CD4-positive, CD25-positive, alpha-beta regulatory T cell (primary cell): ENCODE data around the gene UTF1. TPM values are rescaled to one million over a fixed set of nuclear protein-coding genes. Genes with fewer than 3 reads are reported as not detected.
"Not testable (repeated sequence)": the region's sequence is repeated elsewhere in the genome, so short reads cannot be mapped to it uniquely, and the experiment has no call there.

ENCODE experiments used
- ATAC-seq, 2 donors: fragments of 150-1000 bp; cut with Tn5 transposase; one replicate each; pipeline ENCODE4 v1.10.0; 2021; ENCODE audit warnings: low read depth in 2 of 2, moderate number of reproducible peaks in 2 of 2, moderate library complexity in 1 of 2
- DNase-seq, 3 donors: peaks; one replicate each; pipeline versions ENCODE4 v3.0.0 to v3.0.0-alpha.2; 2012 to 2022; ENCODE audit warnings: mixed read lengths in 1 of 3
- H3K27ac ChIP-seq: one replicate; pipeline ENCODE4 v1.7.0; 2013; ENCODE audit warnings: mild to moderate bottlenecking, low read length; ENCODE audit not compliant: insufficient read depth, poor library complexity, severe bottlenecking
- H3K27me3 ChIP-seq: one replicate; pipeline ENCODE4 v1.7.0; 2013; ENCODE audit warnings: low read length; ENCODE audit not compliant: control insufficient read depth, insufficient read depth
- H3K36me3 ChIP-seq: one replicate; pipeline ENCODE4 v1.7.0; 2013; ENCODE audit warnings: mild to moderate bottlenecking, low read length, moderate library complexity; ENCODE audit not compliant: control insufficient read depth, insufficient read depth
- H3K4me1 ChIP-seq: 2 replicates; pipeline ENCODE4 v1.7.0; 2013; ENCODE audit warnings: mild to moderate bottlenecking, low read length; ENCODE audit not compliant: insufficient read depth, control insufficient read depth, poor library complexity, severe bottlenecking
- H3K4me3 ChIP-seq: one replicate; pipeline ENCODE4 v1.7.0; 2013; ENCODE audit warnings: low read depth, mild to moderate bottlenecking, low read length, moderate library complexity
- H3K9me3 ChIP-seq, 2 experiments: 1 replicate in 1 of 2; 2 replicates in 1 of 2; pipeline ENCODE4 v1.7.0; 2013; ENCODE audit warnings: low read length in 2 of 2, mild to moderate bottlenecking in 1 of 2, moderate library complexity in 1 of 2; ENCODE audit not compliant: control insufficient read depth in 2 of 2
- H3K27ac Mint-ChIP-seq, 3 donors: one replicate each; pipeline ENCODE4 v1.8.0; 2020 to 2022; ENCODE audit warnings: mild to moderate bottlenecking in 3 of 3, mixed read lengths in 3 of 3, moderate library complexity in 2 of 3
- H3K27me3 Mint-ChIP-seq: one replicate; pipeline ENCODE4 v1.8.0; 2022; ENCODE audit warnings: mild to moderate bottlenecking, mixed read lengths
- H3K36me3 Mint-ChIP-seq: one replicate; pipeline ENCODE4 v1.8.0; 2020; ENCODE audit warnings: mixed read lengths
- H3K4me1 Mint-ChIP-seq, 4 donors: one replicate each; pipeline ENCODE4 v1.8.0; 2020 to 2022; ENCODE audit warnings: mixed read lengths in 4 of 4, mild to moderate bottlenecking in 1 of 4
- H3K4me3 Mint-ChIP-seq, 4 donors: one replicate each; pipeline ENCODE4 v1.8.0; 2020 to 2022; ENCODE audit warnings: mild to moderate bottlenecking in 4 of 4, mixed read lengths in 4 of 4, moderate library complexity in 3 of 4
- H3K9me3 Mint-ChIP-seq, 7 donors: one replicate each; pipeline ENCODE4 v1.8.0; 2020 to 2022; ENCODE audit warnings: mixed read lengths in 7 of 7, mild to moderate bottlenecking in 3 of 7, moderate library complexity in 2 of 7
- polyA plus RNA-seq, 4 donors: library from polyadenylated mRNA; unstranded; fragments of 300-500 nt; fragmentation: Illumina TruSeq; gene quantifications; one replicate each; pipeline ENCODE4 v1.2.3, GENCODE V29; 2021
- total RNA-seq: library from RNA; stranded (reverse); gene quantifications from one replicate; pipeline ENCODE4 v1.2.3, GENCODE V29; 2022

Gene UTF1
- total and polyA plus RNA-seq, 5 donors from 2014 or later = not detected

DNA sequence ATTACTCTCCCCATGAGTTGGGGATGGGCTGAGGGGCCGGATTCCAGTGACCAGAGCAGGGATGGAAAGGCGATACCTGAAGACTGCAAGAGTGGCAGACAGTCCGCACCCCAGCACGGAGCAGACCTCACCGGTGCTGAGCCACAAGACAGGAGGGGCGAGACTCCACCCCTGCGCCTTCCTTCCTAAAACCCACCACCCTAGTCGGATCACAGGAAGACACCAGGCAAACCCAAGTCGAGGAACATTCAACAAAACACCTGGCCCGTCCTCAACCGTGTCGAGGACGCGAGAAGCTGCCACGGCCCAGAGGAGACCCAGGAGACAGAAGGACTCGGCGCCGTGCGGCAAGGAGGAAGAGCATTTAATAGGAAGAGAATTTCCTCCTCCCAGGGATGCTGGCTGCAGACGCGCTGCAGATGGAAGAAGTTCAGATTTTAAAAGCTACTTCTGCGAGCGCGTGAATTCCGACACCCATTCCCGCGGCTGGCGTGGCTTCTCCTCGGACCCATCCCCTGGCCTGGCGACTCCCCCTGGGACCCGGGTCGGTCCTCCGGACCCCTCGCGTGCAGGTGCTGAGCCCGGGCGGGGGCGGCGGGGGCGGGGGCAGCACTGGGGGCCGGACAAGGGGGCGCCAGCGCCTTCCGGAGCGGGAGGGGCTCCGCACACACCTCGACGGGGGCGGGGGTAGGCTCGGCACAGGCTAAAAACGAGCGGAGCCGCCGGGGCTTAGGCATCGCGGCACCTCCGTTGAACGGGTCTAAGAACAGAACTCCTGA lies 563 bp upstream of the UTF1 start:
- Mint-ChIP-seq H3K9me3 (no peaks in the 10 kb centered on the region), H3K36me3 (no peaks in the 10 kb centered on the region), H3K27me3 (peaks cover 61% of the 10 kb centered on the region), H3K4me1 (peaks cover 0 to 19% (median 9%) of the 10 kb centered on the region in 4 donors), H3K27ac (no peak overlapping the region), H3K4me3 (peak overlapping the region in 2 of 4 donors; percentile 69 to 70)
- no peak for ATAC-seq
- Histone ChIP-seq H3K27me3 (peaks cover 8% of the 10 kb centered on the region), H3K4me1 (peaks cover 5% of the 10 kb centered on the region), H3K4me3 (no peak overlapping the region), H3K27ac (no peak overlapping the region), H3K9me3 (no peaks in the 10 kb centered on the region), H3K36me3 (no peaks in the 10 kb centered on the region)
- DNase-seq = no peak

DNA sequence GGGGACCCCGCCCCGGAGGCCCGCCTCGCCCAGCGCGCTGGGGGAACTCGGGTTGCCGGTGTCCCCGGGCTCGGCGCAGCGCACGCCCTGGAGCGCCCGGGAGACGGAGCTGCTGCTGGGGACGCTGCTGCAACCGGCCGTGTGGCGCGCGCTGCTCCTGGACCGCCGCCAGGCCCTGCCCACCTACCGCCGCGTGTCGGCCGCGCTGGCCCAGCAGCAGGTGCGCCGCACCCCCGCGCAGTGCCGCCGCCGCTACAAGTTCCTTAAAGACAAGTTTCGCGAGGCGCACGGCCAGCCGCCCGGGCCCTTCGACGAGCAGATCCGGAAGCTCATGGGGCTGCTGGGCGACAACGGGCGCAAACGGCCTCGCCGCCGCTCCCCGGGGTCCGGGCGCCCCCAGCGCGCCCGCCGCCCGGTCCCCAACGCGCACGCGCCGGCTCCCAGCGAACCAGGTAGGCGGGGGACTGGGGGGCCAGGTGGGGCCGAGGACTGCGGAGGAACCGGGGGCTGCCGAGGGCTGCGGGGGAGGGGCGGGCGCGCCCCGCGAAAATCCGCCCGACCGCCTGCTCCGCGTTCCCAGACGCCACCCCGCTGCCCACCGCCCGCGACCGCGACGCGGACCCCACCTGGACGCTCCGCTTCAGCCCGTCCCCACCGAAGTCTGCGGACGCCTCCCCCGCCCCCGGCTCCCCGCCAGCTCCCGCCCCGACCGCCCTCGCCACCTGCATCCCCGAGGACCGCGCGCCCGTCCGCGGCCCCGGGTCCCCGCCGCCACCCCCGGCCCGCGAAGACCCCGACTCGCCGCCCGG lies 574 bp downstream of the UTF1 start:
- peaks cover 0 to 24% (median 9%) of the 10 kb centered on the region in 4 donors for H3K4me1 Mint-ChIP-seq
- ATAC-seq = no peak
- H3K36me3 Mint-ChIP-seq = no peaks in the 10 kb centered on the region
- H3K27ac ChIP-seq = no peak overlapping the region
- no peaks in the 10 kb centered on the region for H3K9me3 Mint-ChIP-seq
- H3K4me3 ChIP-seq = no peak overlapping the region
- H3K4me3 Mint-ChIP-seq = no peak overlapping the region
- peaks cover 11% of the 10 kb centered on the region for H3K4me1 ChIP-seq
- H3K27me3 Mint-ChIP-seq = peaks cover 66% of the 10 kb centered on the region
- no peak overlapping the region for H3K27ac Mint-ChIP-seq
- H3K36me3 ChIP-seq = no peaks in the 10 kb centered on the region
- no peaks in the 10 kb centered on the region for H3K9me3 ChIP-seq
- peak in 1 of 3 donors; percentile 35 for DNase-seq
- peaks cover 8% of the 10 kb centered on the region for H3K27me3 ChIP-seq

DNA sequence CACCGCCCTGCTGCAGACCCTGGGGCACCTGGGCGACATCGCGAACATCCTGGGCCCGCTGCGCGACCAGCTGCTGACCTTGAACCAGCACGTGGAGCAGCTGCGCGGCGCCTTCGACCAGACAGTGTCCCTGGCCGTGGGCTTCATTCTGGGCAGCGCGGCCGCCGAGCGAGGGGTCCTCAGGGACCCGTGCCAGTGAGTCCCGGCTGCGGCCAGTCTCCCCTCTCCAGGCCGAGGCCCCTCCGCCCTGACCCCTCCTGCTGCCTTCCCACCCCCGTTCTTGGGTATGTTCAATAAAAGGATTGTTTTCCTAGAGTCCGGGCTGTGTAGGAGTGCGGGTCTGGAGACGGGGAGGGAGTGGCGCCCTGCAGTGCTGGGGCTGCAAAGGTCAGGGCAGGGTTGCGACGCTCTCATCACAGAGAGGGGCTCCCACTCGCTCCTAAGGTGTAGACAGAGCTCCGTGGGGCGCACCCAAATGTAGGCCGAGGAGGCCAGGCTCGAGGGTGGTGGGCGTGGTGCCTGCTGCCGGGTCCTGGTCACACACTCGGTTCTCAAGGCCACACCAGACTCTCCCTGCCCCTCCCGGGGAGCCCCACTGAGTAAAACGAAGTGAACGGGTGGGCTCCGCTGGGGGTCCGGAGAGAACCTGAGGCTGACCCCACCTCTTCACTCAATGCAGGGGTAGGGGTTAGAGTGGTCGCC lies 1.4 kb downstream of the UTF1 start:
- Histone ChIP-seq H3K4me1 (peaks cover 19% of the 10 kb centered on the region), H3K27ac (no peak overlapping the region), H3K4me3 (no peak overlapping the region), H3K9me3 (no peaks in the 10 kb centered on the region), H3K27me3 (peaks cover 8% of the 10 kb centered on the region), H3K36me3 (no peaks in the 10 kb centered on the region)
- Mint-ChIP-seq H3K36me3 (no peaks in the 10 kb centered on the region), H3K27me3 (peaks cover 62% of the 10 kb centered on the region), H3K4me3 (no peak overlapping the region), H3K9me3 (no peaks in the 10 kb centered on the region), H3K4me1 (peaks cover 0 to 20% (median 5%) of the 10 kb centered on the region in 4 donors), H3K27ac (no peak overlapping the region)
- no peak for ATAC-seq
- no peak for DNase-seq

DNA sequence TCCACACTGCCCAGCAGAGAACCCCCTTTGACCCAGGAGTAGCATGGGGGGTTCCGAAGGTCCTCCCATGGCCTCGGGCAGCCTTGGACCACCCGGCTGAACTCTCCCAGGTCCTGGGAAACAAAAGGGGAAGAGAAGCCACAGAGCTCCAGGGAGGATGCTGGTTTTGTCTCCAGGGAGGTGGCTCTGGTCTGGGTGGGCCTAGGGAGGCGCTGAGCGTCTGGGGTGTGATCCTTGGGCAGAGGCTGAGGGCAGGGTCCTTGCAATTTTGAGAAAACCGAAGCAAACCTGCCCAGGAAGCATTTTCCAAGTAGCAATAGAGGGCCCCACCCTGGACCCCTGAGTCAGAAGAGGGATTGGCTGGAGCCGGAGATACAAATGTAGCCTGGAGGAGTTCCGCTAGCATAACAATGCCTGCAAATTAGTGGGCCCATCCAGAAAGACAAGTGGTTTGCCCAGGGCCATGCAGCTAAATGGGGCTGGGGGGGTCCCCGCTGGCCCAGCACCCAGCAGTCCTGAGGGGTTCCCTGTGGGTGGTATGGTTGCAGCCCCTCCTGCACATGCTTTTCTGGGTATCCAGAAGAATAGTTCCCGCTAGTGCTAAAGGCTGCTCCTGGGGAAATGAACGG lies 2.0 kb downstream of the UTF1 start:
- Mint-ChIP-seq H3K4me3 (peak overlapping the region in 1 of 4 donors; percentile 29), H3K4me1 (peaks cover 0 to 17% (median 3%) of the 10 kb centered on the region in 4 donors), H3K9me3 (no peaks in the 10 kb centered on the region), H3K27ac (no peak overlapping the region), H3K36me3 (no peaks in the 10 kb centered on the region), H3K27me3 (peaks cover 59% of the 10 kb centered on the region)
- Histone ChIP-seq H3K4me3 (no peak overlapping the region), H3K9me3 (no peaks in the 10 kb centered on the region), H3K4me1 (peaks cover 25% of the 10 kb centered on the region), H3K27me3 (peaks cover 8% of the 10 kb centered on the region), H3K36me3 (no peaks in the 10 kb centered on the region), H3K27ac (no peak overlapping the region)
- DNase-seq (no peak), ATAC-seq (no peak)

DNA sequence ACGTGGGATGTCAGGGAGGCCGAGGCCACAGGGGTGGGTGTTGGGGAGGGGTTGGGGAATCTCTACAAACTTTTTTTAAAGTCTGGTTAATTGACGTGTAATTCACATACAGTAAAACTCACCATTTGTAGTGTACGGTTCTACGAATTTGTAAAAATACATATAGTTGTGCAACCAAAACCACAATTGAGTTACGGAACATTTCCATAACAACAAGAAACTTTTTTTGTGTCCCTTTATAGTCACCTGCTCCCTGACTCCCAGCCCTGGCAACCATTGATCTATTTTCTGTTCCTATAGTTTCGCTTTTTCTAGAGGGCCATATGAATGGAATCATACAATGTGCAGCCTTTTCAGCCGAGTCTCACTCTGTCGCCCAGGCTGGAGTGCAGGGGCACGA lies 4.8 kb downstream of the UTF1 start:
- H3K4me3 ChIP-seq, ATAC-seq: not testable (repeated sequence)

DNA sequence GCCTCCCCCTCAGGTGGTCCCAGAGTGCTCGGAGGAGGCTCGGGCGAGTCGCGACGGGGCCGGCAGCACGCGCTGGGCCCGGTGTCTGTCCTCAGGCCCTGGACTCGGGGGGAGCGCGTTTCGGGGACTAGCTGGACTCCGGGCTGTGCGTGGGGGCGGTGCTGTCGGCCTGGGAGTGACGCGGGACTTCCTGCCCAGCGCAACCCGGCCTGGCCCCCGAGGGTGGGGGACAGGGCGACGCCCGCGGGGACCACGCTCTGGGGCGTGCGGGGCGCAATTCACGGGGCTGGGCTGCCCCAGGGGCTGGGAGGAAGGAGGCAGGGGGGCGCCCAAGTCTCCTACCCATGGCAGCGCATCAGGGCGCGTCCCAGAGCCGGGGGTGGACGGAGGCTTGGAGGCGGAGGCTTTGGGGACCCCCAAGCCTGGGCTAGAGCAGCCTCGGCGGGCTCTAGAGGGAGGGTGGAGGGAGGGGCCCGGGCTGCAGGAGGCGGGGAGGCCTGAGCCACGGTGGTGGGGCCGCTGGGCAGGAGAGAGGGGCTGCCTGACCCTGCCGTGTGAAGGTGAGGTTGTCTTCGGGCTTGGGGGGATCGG lies 5.3 kb downstream of the UTF1 start:
- Mint-ChIP-seq H3K27me3 (peaks cover 63% of the 10 kb centered on the region), H3K36me3 (no peaks in the 10 kb centered on the region), H3K4me3 (peak overlapping the region; percentile 50 to 76 (median 66)), H3K9me3 (no peaks in the 10 kb centered on the region), H3K4me1 (peaks cover 0 to 16% (median 2%) of the 10 kb centered on the region in 4 donors), H3K27ac (peak overlapping the region in 1 of 3 donors; percentile 14)
- H3K27ac ChIP-seq = no peak overlapping the region
- peak in 1 of 2 donors; percentile 16 for ATAC-seq
- H3K4me1 ChIP-seq = peaks cover 30% of the 10 kb centered on the region
- peaks cover 5% of the 10 kb centered on the region for H3K27me3 ChIP-seq
- no peak for DNase-seq
- H3K36me3 ChIP-seq = no peaks in the 10 kb centered on the region
- H3K4me3 ChIP-seq = no peak overlapping the region
- H3K9me3 ChIP-seq = no peaks in the 10 kb centered on the region

More for the DNA sequence above, 4.8 kb downstream of the UTF1 start:
- H3K27ac ChIP-seq, H3K36me3 ChIP-seq, H3K27ac Mint-ChIP-seq, H3K9me3 Mint-ChIP-seq, DNase-seq, H3K36me3 Mint-ChIP-seq, H3K27me3 ChIP-seq, H3K9me3 ChIP-seq: not testable (repeated sequence)
- Mint-ChIP-seq H3K4me3 (peak overlapping the region; percentile 35 to 76 (median 66)), H3K27me3 (peaks cover 63% of the 10 kb centered on the region), H3K4me1 (peaks cover 0 to 16% (median 2%) of the 10 kb centered on the region in 4 donors)
- H3K4me1 ChIP-seq = peaks cover 30% of the 10 kb centered on the region

DNA sequence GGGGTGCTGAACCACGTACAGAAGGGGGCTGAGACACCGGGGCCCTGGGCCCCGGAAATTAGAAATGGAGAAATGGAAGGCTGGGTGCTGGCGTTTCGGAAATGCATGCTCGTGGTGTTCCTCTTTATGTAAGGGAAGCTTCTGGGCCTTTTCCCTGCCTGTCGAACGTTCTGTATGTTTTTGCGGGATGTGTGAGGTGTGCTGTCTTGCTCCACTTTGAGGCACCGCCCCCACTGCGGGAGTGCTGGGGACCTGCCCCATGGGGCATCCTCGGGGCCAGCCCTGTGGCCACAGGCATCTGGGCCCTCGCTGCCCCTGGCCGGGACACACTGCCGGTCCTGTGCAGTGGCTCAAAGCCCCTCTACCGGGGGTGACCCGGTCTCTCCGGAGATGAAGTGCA lies 5.9 kb downstream of the UTF1 start:
- ATAC-seq (no peak), DNase-seq (no peak)
- Histone ChIP-seq H3K9me3 (no peaks in the 10 kb centered on the region), H3K36me3 (no peaks in the 10 kb centered on the region), H3K4me3 (no peak overlapping the region), H3K4me1 (peaks cover 28% of the 10 kb centered on the region), H3K27ac (no peak overlapping the region), H3K27me3 (peaks cover 5% of the 10 kb centered on the region)
- Mint-ChIP-seq H3K9me3 (no peaks in the 10 kb centered on the region), H3K27ac (peak overlapping the region in 1 of 3 donors; percentile 14), H3K4me3 (peak overlapping the region; percentile 39 to 50 (median 46)), H3K36me3 (no peaks in the 10 kb centered on the region), H3K27me3 (peaks cover 69% of the 10 kb centered on the region), H3K4me1 (peaks cover 0 to 19% (median 5%) of the 10 kb centered on the region in 4 donors)
